ENCODE results near the gene MARCO.

DNA sequence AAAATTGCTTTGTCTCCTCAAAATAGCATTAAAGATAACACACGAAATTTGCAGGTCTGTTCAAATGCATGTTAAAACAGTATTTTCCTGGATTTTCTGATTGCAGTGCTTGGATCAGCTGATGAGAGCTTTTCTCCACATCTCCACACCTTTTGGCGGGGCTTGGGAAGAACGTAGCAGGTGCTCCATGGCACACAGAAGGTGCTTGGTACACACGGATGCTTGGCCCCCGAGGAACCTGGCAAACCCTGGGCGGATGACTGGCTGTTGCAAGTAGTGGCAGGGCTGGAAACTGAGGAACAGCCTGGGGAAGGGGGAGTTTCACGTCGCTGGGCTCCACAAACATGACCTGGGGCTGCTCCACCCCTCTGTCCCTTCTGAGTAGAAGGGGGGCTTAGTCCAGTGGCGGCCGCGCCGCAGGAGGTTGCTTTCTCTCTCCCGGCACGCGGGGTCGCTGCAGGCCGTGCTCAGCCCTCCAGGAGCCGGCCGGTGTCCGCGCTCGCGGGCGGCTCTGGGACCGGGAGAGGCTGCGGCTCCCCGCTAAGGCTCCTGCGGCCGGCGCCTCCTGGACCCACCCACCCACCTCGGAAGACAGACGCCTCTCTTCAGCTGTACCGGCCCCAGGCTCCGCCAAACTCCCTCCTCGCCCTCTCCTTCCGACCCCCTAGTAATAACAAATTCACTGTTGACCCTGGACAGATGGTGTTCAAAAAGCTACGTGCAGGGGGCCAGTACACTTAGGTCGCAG, 69.3 kb downstream of the MARCO start:
- TF ChIP-seq, protein P1, sequence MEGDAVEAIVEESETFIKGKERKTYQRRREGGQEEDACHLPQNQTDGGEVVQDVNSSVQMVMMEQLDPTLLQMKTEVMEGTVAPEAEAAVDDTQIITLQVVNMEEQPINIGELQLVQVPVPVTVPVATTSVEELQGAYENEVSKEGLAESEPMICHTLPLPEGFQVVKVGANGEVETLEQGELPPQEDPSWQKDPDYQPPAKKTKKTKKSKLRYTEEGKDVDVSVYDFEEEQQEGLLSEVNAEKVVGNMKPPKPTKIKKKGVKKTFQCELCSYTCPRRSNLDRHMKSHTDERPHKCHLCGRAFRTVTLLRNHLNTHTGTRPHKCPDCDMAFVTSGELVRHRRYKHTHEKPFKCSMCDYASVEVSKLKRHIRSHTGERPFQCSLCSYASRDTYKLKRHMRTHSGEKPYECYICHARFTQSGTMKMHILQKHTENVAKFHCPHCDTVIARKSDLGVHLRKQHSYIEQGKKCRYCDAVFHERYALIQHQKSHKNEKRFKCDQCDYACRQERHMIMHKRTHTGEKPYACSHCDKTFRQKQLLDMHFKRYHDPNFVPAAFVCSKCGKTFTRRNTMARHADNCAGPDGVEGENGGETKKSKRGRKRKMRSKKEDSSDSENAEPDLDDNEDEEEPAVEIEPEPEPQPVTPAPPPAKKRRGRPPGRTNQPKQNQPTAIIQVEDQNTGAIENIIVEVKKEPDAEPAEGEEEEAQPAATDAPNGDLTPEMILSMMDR (IDR thresholded peaks at IDR 0.05; ENCODE audit: extremely low read depth in 1 of 2, insufficient read depth in 1 of 2, low read depth in 1 of 2, low read length in 2 of 2) = peak; percentile 31 to 64
- TF ChIP-seq, protein P2, sequence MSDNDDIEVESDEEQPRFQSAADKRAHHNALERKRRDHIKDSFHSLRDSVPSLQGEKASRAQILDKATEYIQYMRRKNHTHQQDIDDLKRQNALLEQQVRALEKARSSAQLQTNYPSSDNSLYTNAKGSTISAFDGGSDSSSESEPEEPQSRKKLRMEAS (IDR thresholded peaks at IDR 0.05; ENCODE audit: insufficient read depth, insufficient read length) = no peak
- no peak for TF ChIP-seq POLR2A (IDR thresholded peaks at IDR 0.05; ENCODE audit: low read depth, low read length)
- TF ChIP-seq POLR2AphosphoS5 (IDR thresholded peaks at IDR 0.05; ENCODE audit: insufficient read depth, low read depth, low read length) = no peak
- no peak for TF ChIP-seq EZH2 (IDR thresholded peaks at IDR 0.05; ENCODE audit: borderline replicate concordance, low read depth, low read length, severe bottlenecking)
- no peak for TF ChIP-seq JUN (IDR thresholded peaks at IDR 0.05; ENCODE audit: borderline replicate concordance, insufficient read depth, insufficient read length, low read depth)
